HEK293 (cell line): ENCODE results near the gene MRPS31.
"Not testable (repeated sequence)": the region's sequence is repeated elsewhere in the genome, so short reads cannot be mapped to it uniquely, and the experiment has no call there.

Experiments
- ZNF16 ChIP-seq: fragments of 450-650 bp; formaldehyde crosslinking; IDR thresholded peaks from 2 replicates; pipeline ENCODE4 v1.5.1; 2016; ENCODE audit warnings: low read depth, missing biosample characterization, missing genetic modification characterization
- ZNF24 ChIP-seq: fragments of 450-650 bp; formaldehyde crosslinking; IDR thresholded peaks from 2 replicates; pipeline ENCODE4 v1.5.1; 2016; ENCODE audit warnings: missing biosample characterization, missing genetic modification characterization
- ZSCAN5A ChIP-seq: fragments of 450-650 bp; formaldehyde crosslinking; IDR thresholded peaks from 2 replicates; pipeline ENCODE4 v1.5.1; 2016; ENCODE audit warnings: missing biosample characterization, missing genetic modification characterization

GRCh38 chr13:40788540-40789274 lies 17.7 kb upstream of the MRPS31 start:
- 0 out of 2 replicates have a peak, but pooled peaks have one; percentile 57 for TF ChIP-seq ZSCAN5A (tag by site-specific recombination)
- not testable (repeated sequence) for TF ChIP-seq ZNF24, ZNF16 (tag by site-specific recombination)
